Measurements from ENCODE around the gene EIF4A3.

- TF ChIP-seq LARP7 (IDR thresholded peaks at IDR 0.05) (no peak), CBX8 (IDR thresholded peaks at IDR 0.05; ENCODE audit: borderline replicate concordance, extremely low read depth, low read depth, low read length, poor library complexity, severe bottlenecking) (no peak), E2F1 (CRISPR knock-in tag; IDR thresholded peaks at IDR 0.05) (no peak)
These were observed 36.9 kb upstream of the EIF4A3 start for GRCh38 chr17:80183581-80184422.
